SKM-1 treated with dmso at 0.1 percent for 144 hours (cell line): ENCODE data around the gene NOD2.

Source experiments
- DNase-seq: peaks from one replicate; lab custom pipeline; 2025; ENCODE audit not compliant: unreplicated experiment; lab: John Stamatoyannopoulos, UW

NOD2 gene

GRCh38 chr16:50778284-50779163 lies 85.1 kb downstream of the NOD2 start:
- no peak for DNase-seq

DNA sequence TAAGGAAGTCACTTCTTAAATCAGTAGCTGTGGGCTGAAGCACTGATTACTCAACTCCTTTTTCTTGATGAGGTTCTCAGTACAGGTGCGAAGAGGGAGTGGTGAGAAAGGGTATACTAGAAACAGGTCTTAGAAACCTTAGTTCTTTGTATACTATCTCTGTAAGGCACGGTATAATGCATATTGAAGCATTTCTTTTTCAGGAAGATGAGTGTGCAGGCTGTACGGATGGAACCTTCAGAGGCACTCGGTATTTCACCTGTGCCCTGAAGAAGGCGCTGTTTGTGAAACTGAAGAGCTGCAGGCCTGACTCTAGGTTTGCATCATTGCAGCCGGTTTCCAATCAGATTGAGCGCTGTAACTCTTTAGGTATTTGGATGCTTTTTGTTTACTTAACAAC lies 87.6 kb downstream of the NOD2 start:
- no peak for DNase-seq

DNA sequence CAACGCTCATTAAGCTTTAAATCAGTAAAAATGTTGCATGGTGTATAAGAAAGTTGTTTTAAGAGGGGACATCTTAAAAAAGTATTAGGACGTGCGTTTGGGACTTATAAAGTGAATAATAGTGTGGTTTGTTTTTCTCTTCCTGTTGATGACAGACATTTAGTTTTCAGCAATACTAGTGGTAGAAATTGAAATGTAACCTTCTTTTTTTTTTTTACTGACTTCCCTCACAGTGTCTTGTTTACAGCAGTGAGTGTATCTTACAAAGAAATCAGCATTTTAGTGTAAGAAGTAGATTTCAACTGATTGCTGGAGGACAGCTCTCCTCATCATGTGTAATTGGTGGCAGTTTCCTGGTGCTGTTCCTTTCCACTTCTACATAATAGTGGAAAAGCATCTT lies 88.1 kb downstream of the NOD2 start:
- no peak for DNase-seq
